Choroid plexus epithelial cell (primary cell): ENCODE measurements around the gene ZNF229.
"Not testable (repeated sequence)": the region's sequence is repeated elsewhere in the genome, so short reads cannot be mapped to it uniquely, and the experiment has no call there.

Source experiments
- DNase-seq: peaks from one replicate; pipeline ENCODE4 v3.0.0-alpha.2; 2010; ENCODE audit warnings: low read depth
- H3K4me3 ChIP-seq: 2 replicates; pipeline ENCODE4 v1.5.1; 2011; ENCODE audit warnings: low read depth, mild to moderate bottlenecking, control low read depth, low read length, moderate library complexity
- TF ChIP-seq, protein P1 (sequence below): conservative IDR thresholded peaks from 2 replicates; pipeline ENCODE4 v1.5.1; 2011; ENCODE audit warnings: low read depth, mild to moderate bottlenecking, control low read depth, inconsistent platforms, low read length, moderate library complexity

Gene ZNF229

GRCh38 chr19:44451687-44452086 is 3.4 kb upstream of the ZNF229 start:
- DNase-seq: no peak
- H3K4me3 ChIP-seq: no peak overlapping the region
- TF ChIP-seq, protein P1, sequence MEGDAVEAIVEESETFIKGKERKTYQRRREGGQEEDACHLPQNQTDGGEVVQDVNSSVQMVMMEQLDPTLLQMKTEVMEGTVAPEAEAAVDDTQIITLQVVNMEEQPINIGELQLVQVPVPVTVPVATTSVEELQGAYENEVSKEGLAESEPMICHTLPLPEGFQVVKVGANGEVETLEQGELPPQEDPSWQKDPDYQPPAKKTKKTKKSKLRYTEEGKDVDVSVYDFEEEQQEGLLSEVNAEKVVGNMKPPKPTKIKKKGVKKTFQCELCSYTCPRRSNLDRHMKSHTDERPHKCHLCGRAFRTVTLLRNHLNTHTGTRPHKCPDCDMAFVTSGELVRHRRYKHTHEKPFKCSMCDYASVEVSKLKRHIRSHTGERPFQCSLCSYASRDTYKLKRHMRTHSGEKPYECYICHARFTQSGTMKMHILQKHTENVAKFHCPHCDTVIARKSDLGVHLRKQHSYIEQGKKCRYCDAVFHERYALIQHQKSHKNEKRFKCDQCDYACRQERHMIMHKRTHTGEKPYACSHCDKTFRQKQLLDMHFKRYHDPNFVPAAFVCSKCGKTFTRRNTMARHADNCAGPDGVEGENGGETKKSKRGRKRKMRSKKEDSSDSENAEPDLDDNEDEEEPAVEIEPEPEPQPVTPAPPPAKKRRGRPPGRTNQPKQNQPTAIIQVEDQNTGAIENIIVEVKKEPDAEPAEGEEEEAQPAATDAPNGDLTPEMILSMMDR: no peak

DNA sequence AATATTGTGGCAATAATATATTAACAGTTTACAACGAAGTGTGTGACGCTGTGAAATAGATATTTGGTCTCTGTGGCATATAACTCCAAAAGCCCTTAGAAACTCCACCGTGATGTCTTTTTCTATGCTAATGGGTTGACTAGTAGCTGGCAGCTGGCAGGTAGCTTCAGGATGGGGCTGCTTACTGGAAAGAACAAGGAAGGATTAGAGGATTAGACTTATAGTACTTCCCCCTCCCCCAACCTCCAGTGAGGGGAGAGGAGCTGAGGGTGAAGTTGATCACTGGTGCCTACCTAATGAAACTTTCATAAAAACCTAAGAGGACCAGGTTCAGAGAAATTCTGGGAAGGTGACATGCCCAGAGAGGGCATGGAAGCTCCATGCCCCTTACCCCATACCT is 9.8 kb downstream of the ZNF229 start:
- DNase-seq: no peak
- no peak overlapping the region for H3K4me3 ChIP-seq
- TF ChIP-seq, protein P1: no peak

DNA sequence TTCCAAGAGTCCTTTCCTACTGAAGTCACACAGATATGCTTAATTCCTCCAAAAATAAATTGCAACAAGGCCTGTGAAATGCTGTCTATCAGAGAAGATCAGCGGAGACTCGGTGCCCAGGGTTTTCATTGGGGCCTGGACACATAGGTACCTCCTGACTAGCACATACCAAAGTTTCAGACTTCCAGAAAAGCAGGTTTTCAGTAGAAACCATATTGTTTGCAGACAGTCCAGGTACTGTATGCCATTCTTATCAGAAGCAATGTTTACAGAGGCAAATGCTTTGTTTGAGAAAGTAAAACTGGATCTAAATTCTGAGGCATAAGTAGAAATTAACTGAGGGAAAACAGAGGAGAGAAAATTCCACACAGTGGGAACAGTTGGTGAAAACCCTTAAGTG is 12.8 kb downstream of the ZNF229 start:
- H3K4me3 ChIP-seq: no peak overlapping the region
- TF ChIP-seq, protein P1: no peak
- no peak for DNase-seq

- DNase-seq: no peak
- H3K4me3 ChIP-seq: no peak overlapping the region
- TF ChIP-seq, protein P1: no peak
Measured at GRCh38 chr19:44430956-44431355, 17.3 kb downstream of the ZNF229 start.

DNA sequence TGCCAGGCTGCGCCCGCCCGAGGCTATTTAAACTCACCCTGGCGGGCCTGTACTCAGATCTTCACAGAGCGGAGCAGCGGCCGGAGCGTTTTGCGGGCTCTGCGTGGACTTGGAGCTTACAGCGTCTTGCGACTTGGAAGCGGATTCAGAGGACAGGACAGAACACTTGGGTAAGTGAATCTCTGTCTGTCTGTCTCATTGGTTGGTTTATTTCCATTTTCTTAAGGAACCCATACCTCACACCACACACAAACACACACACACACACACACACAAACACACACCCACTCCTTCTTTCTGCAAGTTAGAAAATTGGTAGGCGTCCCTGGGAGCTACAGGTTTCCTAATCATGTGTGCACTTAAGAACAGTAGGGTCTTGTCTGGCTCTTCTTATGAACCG is 32.7 kb downstream of the ZNF229 start:
- not testable (repeated sequence) for H3K4me3 ChIP-seq, DNase-seq

DNA sequence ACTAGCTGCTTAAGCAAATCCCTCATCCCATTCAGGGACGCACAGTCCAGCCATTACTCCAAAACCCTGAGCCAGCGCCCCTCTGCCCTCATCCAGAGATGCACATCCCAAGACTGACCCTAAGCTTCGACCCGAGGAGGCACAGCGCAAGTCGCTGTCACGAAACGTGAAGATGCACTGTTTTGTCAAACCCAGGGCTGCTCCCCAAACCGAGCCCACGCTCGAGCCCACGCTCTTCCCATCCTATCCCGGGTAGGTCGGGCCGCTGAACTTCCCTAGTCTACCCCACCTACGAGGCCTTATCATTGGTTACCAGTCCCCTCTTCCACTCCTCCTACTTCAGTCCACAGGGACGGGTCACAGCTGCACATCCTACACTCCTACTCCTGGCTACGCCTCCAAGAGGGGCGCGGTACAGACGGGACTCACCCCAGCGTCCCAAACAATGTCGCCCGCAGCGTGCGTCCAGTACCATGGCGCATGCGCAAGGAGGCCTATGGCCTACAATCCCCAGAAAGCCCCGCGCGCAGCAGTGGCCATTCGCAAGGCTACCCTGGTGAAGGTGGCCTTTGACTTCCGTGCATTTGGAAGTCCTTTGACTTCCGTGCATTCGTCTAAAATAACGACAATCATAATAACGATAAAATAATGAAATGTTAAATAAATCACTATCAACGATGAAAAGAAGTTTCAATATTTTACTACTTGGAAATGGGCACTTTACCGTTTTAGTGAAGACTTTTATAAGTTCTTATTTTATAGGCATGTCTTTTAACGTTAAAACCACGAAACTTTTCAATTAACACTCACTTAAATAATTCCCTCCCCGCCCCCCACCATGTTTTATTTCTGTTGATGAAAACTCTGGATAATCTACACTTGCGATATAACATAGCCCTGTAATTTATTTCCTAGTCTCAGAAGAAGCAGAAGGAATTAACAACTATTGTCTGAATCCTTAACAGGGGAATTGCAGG is 46.8 kb downstream of the ZNF229 start, which contains the start of gene ZNF285:
Gene ZNF285, minus strand, starts transcription at position 470 of the 977 bp plus-strand sequence. CDS start 4,395 bp downstream, outside the sequence.
- peak within 1 kb of the TSS; percentile 78 for H3K4me3 ChIP-seq
- TF ChIP-seq, protein P1: no peak
- DNase-seq: peak; percentile 96

DNA sequence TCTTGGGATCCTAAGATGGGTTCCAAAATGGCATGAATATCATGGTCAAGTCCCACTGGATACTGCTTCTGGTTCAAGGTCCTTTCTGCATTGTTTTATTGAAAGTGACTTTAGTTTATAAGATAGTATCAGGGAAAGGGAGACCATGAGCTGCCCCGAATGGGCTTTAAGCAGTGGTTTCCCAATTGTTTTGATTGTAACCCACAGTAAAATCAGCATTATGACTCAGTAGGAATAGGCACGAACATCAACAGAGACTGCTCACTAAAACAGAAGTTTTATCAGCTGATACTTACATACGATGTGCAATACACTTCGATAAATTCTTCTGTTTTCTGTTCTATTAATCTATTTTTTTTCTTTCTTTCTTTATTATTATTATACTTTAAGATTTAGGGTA is 59.0 kb downstream of the ZNF229 start:
- not testable (repeated sequence) for DNase-seq, H3K4me3 ChIP-seq
